ENCODE measurements around the gene ACTG1.

DNA sequence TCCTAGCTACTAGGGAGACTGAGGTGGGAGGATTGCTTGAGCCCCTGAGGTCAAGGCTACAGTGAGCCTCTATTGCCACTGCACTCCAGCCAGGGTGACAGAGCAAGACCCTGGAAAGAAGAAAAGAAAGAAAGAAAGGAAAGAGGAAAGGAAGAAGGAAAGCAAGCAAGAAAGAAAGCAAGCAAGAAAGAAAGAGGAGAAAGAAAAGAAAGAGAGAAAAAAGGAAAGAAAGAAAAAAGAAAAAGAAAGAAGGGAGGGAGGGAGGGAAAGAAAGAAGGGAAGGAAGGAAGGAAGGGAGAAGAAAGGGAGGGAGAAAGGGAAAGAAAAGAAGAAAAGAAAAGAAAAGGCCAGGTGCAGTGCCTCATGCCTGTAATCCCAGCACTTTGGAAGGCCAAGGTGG, 9.0 kb downstream of the ACTG1 start:
- TF ChIP-seq CTCF (IDR thresholded peaks at IDR 0.05) (no peak), POLR2A (IDR thresholded peaks at IDR 0.05) (no peak)
